Colonic mucosa (tissue), 4 donors: Measurements from ENCODE around the gene ANKRD65. TPM values are rescaled to one million over a fixed set of nuclear protein-coding genes. Genes with fewer than 3 reads are reported as not detected.
"Not testable (repeated sequence)": the region's sequence is repeated elsewhere in the genome, so short reads cannot be mapped to it uniquely, and the experiment has no call there.

Experiments used
- DNase-seq: peaks from one replicate; pipeline ENCODE4 v3.0.0-alpha.2; 2020
- H3K27ac ChIP-seq: fragments of 200-600 bp; one replicate; pipeline ENCODE4 v1.8.0; 2021
- H3K27me3 ChIP-seq: fragments of 200-600 bp; one replicate; pipeline ENCODE4 v1.8.0; 2021
- H3K36me3 ChIP-seq: fragments of 200-600 bp; one replicate; pipeline ENCODE4 v1.8.0; 2021
- H3K4me1 ChIP-seq: fragments of 200-600 bp; one replicate; pipeline ENCODE4 v1.8.0; 2021; ENCODE audit warnings: mild to moderate bottlenecking
- H3K4me3 ChIP-seq: fragments of 200-600 bp; one replicate; pipeline ENCODE4 v1.8.0; 2021
- H3K9ac ChIP-seq, 2 donors: one replicate each; pipeline ENCODE4 v1.7.0; 2013; ENCODE audit warnings: control low read depth in 2 of 2, low read depth in 2 of 2, low read length in 2 of 2
- H3K9me3 ChIP-seq: fragments of 200-600 bp; one replicate; pipeline ENCODE4 v1.8.0; 2021
- intact Hi-C: fragments of 100-400 bp; cut with DNase I; formaldehyde crosslinking; loops from one replicate; pipeline ENCODE4 v1.14.1; 2022
- total RNA-seq, 2 donors: library from RNA; stranded (reverse); fragmentation: NEBNext Ultra II Directional in 1 of 2; extraction: Animal tissue kit (Norgen Biotek cat#: 25700) in 1 of 2; gene quantifications; one replicate each; pipeline ENCODE4 v1.2.1, GENCODE V29; 2021
- TF ChIP-seq, protein P1 (sequence below): fragments of 200-600 bp; IDR thresholded peaks from one replicate; pipeline ENCODE4 v1.8.0; 2022; ENCODE audit warnings: antibody characterized with exemption, mild to moderate bottlenecking
- donor health status: healthy.
- donor health status: DM: no; HTN: no; CAD: no.
- donor health status: DM: no; HTN: no; CAD: no.

ANKRD65 gene
- total RNA-seq, 2 donors from 2014 or later: 0.57 to 2.0 TPM

DNA sequence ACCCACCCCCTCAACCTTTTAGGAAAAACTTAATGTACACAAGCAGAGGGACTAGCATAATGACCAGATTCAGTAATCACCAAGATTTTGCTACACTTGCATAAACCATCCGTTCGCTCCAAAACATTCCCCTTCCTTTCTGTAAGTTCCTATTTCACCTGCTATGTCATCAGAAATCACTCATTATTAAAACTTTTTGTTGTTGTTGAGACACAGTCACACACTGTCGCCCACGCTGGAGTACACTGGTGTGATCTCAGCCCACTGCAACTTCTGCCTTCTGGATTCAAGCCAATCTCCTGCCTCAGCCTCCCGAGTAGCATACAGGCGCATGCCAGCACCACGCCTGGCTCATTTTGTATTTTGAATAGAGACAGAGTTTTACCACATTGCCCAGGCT lies 17.4 kb downstream of the ANKRD65 start:
- Histone ChIP-seq H3K9ac (no peak overlapping the region), H3K36me3 (peaks cover 6% of the 10 kb centered on the region), H3K4me1 (peaks cover 19% of the 10 kb centered on the region), H3K27me3 (no peaks in the 10 kb centered on the region), H3K4me3 (no peak overlapping the region), H3K9me3 (no peaks in the 10 kb centered on the region), H3K27ac (no peak overlapping the region)
- intact Hi-C loops: no loop called here
- TF ChIP-seq, protein P1, sequence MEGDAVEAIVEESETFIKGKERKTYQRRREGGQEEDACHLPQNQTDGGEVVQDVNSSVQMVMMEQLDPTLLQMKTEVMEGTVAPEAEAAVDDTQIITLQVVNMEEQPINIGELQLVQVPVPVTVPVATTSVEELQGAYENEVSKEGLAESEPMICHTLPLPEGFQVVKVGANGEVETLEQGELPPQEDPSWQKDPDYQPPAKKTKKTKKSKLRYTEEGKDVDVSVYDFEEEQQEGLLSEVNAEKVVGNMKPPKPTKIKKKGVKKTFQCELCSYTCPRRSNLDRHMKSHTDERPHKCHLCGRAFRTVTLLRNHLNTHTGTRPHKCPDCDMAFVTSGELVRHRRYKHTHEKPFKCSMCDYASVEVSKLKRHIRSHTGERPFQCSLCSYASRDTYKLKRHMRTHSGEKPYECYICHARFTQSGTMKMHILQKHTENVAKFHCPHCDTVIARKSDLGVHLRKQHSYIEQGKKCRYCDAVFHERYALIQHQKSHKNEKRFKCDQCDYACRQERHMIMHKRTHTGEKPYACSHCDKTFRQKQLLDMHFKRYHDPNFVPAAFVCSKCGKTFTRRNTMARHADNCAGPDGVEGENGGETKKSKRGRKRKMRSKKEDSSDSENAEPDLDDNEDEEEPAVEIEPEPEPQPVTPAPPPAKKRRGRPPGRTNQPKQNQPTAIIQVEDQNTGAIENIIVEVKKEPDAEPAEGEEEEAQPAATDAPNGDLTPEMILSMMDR: no peak
- DNase-seq: no peak

DNA sequence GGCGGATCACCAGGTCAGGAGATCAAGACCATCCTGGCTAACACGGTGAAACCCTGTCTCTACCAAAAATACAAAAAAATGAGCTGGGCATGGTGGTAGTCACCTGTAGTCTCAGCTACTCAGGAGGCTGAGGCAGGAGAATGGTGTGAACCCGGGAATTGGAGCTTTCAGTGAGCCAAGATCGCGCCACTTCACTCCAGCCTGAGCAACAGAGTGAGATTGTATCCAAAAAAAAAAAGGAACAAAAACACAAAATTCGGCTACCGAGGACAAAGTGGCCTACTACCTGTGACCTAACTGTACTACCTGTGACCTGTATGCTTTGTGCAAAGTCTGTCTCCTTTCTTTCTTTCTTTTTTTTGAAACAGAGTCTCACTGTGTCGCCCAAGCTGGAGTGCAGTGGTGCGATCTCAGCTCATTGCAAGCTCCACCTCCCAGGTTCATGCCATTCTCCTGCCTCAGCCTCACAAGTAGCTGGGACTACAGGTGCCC lies 18.1 kb downstream of the ANKRD65 start:
- H3K9ac ChIP-seq, intact Hi-C loops, H3K27ac ChIP-seq, H3K9me3 ChIP-seq, H3K4me3 ChIP-seq, H3K36me3 ChIP-seq, H3K27me3 ChIP-seq, DNase-seq: not testable (repeated sequence)
- peaks cover 19% of the 10 kb centered on the region for H3K4me1 ChIP-seq

DNA sequence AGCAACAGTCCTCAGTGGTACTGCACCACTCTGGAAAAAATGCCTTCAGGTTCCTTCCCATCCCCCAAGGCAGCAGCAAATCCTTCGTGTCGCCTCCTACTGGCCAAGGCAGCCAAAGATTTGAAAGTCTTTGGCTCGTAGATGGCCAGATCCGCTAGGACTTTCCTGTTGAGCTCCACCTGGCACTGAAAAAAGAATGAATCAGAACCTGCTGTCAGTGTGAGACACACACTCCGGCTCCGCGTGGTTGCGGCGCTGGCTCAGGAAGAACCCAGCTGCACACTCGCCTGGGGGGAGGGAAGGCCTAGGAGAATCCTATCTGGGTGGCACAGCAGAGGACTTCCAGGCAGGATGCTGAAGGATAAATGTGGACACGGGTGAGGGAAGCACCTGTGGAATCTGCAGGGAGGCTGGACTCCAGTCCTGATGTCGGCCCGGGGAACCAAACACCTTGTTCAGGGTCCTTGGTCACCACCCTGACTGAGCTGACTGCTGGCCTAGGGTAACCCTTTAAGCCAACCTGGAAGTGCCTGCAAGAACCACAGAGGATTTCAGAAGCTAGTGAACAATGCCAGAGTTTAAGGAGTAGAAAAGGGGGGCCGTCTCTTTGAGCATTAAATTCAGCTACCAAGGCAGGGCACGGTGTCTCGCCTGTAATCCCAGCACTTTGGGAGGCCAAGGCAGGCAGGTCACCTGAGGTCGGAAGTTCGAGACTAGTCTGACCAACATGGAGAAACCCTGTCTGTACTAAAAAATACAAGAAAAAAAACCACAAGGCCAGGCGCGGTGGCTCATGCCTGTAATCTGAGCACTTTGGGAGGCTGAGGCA lies 18.8 kb downstream of the ANKRD65 start:
- Histone ChIP-seq H3K9ac (no peak overlapping the region), H3K27me3 (no peaks in the 10 kb centered on the region), H3K4me3 (no peak overlapping the region), H3K27ac (no peak overlapping the region), H3K9me3 (no peaks in the 10 kb centered on the region), H3K36me3 (peaks cover 13% of the 10 kb centered on the region), H3K4me1 (peaks cover 22% of the 10 kb centered on the region)
- intact Hi-C loops: no loop called here
- TF ChIP-seq, protein P1: peak; percentile 27
- DNase-seq: peak; percentile 45

- Histone ChIP-seq H3K27ac (no peak overlapping the region), H3K36me3 (peaks cover 13% of the 10 kb centered on the region), H3K4me1 (peaks cover 22% of the 10 kb centered on the region), H3K9ac (no peak overlapping the region), H3K27me3 (no peaks in the 10 kb centered on the region), H3K4me3 (no peak overlapping the region), H3K9me3 (no peaks in the 10 kb centered on the region)
- TF ChIP-seq, protein P1: no peak
- intact Hi-C loops: no loop called here
- no peak for DNase-seq
Observed at GRCh38 chr1:1401457-1402010, 19.5 kb downstream of the ANKRD65 start.

GRCh38 chr1:1400576-1401456 lies 20.3 kb downstream of the ANKRD65 start:
- intact Hi-C loops: no loop called here

More at GRCh38 chr1:1400576-1401456, 20.3 kb downstream of the ANKRD65 start:
- Histone ChIP-seq H3K36me3 (peaks cover 13% of the 10 kb centered on the region), H3K4me3 (peak overlapping the region; percentile 98), H3K4me1 (peaks cover 16% of the 10 kb centered on the region), H3K9me3 (no peaks in the 10 kb centered on the region), H3K9ac (peak overlapping the region in 1 of 2 donors; percentile 91), H3K27ac (no peak overlapping the region), H3K27me3 (no peaks in the 10 kb centered on the region)
- no peak for DNase-seq
- TF ChIP-seq, protein P1: no peak
